HL-60 (cell line): ENCODE measurements around the gene MICB.

ENCODE experiments used
- DNase-seq, 2 experiments: peaks; one replicate each; pipeline ENCODE4 v3.0.0-alpha.2; 2010 to 2020; ENCODE audit warnings: low read depth in 1 of 2, low spot score in 1 of 2
- H3K27ac ChIP-seq: fragments of 250-450 bp; sonication (Bioruptor Pico); replicated peaks from 2 replicates; pipeline ENCODE4 v1.5.1; 2020; ENCODE audit warnings: mild to moderate bottlenecking, moderate library complexity
- H3K27me3 ChIP-seq: fragments of 250-450 bp; sonication (Bioruptor Pico); 2 replicates; pipeline ENCODE4 v1.5.1; 2021; ENCODE audit warnings: mild to moderate bottlenecking, moderate library complexity; ENCODE audit not compliant: insufficient read depth, poor library complexity, severe bottlenecking
- H3K4me3 ChIP-seq: replicated peaks from 2 replicates; pipeline ENCODE4 v1.5.1; 2011; ENCODE audit warnings: mild to moderate bottlenecking, control low read depth, low read length; ENCODE audit not compliant: insufficient read depth
- CTCF ChIP-seq: IDR thresholded peaks from one replicate; pipeline ENCODE4 v1.5.1; 2011; ENCODE audit warnings: low read length, control low read depth, inconsistent platforms; ENCODE audit not compliant: insufficient read depth
- GABPA ChIP-seq: IDR thresholded peaks from 2 replicates; pipeline ENCODE4 v1.6.1; 2012; ENCODE audit warnings: low read depth
- POLR2AphosphoS5 ChIP-seq: IDR thresholded peaks from 2 replicates; pipeline ENCODE4 v1.6.1; 2012; ENCODE audit warnings: low read depth
- REST ChIP-seq: IDR thresholded peaks from 2 replicates; pipeline ENCODE4 v1.6.1; 2012; ENCODE audit warnings: low read depth; ENCODE audit not compliant: insufficient replicate concordance
- SPI1 ChIP-seq: IDR thresholded peaks from 2 replicates; pipeline ENCODE4 v1.6.1; 2012; ENCODE audit warnings: low read depth, mild to moderate bottlenecking, borderline replicate concordance
- long read RNA-seq: library from polyadenylated mRNA; unstranded; transcript quantifications from one replicate; pipeline ENCODE4 v2.0.0, GENCODE V29; 2020

The MICB gene
- long read RNA-seq, transcript MICB-204 (6 exons, 2,411 nt) = minor isoform, 10 of 42 reads
- long read RNA-seq, transcript MICB-201 (6 exons, 2,446 nt) = major isoform, 24 of 42 reads
- long read RNA-seq, partial matches to known transcripts = 4 of 42 reads
- long read RNA-seq, other reads (novel, unspliced or antisense) = 4 of 42 reads

DNA sequence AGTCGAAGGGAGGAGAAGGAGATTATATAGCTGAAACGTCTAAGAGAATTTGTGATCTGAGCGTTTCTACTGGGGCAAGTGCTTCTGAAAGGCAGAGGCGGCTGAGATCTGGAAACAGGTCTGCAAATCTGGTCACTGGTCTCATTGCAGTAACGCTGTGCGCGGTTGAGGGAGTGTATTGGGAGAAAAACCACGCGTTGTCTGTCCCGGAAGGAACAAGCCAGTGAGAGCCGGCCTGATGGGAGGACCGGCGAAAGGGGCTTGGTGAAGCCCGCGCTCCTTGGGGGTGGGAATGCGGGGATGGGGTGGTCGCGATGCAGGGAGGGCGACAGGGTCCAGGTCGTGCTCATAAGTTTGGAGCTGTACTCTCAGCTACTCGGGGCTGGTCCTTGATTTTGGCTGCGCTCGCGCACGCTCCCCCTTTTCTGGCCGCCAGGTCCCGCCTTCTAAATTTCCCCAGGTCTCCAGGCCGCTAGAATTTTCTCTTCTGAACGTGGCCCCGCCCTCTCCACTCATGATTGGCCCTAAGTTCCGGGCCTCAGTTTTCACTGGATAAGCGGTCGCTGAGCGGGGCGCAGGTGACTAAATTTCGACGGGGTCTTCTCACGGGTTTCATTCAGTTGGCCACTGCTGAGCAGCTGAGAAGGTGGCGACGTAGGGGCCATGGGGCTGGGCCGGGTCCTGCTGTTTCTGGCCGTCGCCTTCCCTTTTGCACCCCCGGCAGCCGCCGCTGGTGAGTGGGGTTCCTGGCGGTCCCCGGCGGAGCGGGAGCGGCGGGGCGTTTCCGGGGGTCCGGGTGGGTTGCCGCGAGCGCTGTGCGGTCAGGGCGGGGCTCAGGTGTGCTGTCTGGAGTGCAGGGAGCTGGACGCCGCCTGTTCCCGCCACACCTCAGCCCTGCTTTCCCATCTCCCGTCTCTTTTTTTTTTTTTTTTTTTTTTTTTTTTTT lies at the start of gene MICB:
Gene MICB, plus strand, starts transcription at position 615 of the 946 bp plus-strand sequence. Its CDS starts 49 bp downstream, at position 664.
- TF ChIP-seq POLR2AphosphoS5 (0 out of 2 replicates have a peak, but pooled peaks have one; percentile 22), CTCF (no peak)
- H3K27ac ChIP-seq = peak within 1 kb of the TSS; percentile 55
- H3K27me3 ChIP-seq = no peaks in the 10 kb centered on the region
- peak; percentile 78 to 88 for DNase-seq
- peak within 1 kb of the TSS; percentile 85 for H3K4me3 ChIP-seq

- no peak overlapping the region for H3K4me3 ChIP-seq
- DNase-seq = peak in 1 of 2 experiments; percentile 7
- no peaks in the 10 kb centered on the region for H3K27me3 ChIP-seq
- H3K27ac ChIP-seq = no peak overlapping the region
- TF ChIP-seq GABPA (no peak), REST (no peak), SPI1 (no peak), CTCF (no peak), POLR2AphosphoS5 (no peak)
Measured at GRCh38 chr6:31450751-31451150, 47.2 kb upstream of the MICB start.

DNA sequence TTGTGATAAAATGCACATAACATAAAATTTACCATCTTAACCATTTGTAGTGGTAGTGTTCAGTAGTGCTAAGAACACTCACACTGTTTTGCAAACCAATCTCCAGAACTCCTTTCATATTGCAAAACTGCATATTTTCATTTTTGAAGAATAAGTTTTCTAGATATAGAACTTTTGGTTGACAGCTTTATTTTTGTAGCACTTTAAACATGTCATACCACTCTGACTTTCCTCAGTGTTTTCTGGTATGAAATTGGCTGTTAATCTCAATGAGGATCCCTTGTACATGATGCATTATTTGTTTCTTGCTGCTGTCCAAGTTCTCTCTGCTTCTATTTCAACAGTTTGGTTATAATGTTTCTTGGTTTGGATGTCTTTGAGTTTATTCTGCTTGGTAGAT lies 45.1 kb upstream of the MICB start:
- no peaks in the 10 kb centered on the region for H3K27me3 ChIP-seq
- TF ChIP-seq REST (no peak), CTCF (no peak), GABPA (no peak), POLR2AphosphoS5 (no peak), SPI1 (no peak)
- no peak overlapping the region for H3K4me3 ChIP-seq
- no peak for DNase-seq
- no peak overlapping the region for H3K27ac ChIP-seq
